Suprapubic skin (tissue), 4 donors: ENCODE results near the gene CHRNB1. TPM values are rescaled to one million over a fixed set of nuclear protein-coding genes. Genes with fewer than 3 reads are reported as not detected.

Experiments
- DNase-seq, 2 donors: peaks; one replicate each; pipeline ENCODE4 v3.0.0-alpha.2; 2019; ENCODE audit warnings: low spot score in 2 of 2
- H3K27ac ChIP-seq: fragments of 200-600 bp; sonication (generic); one replicate; pipeline ENCODE4 v1.5.1; 2019
- H3K27me3 ChIP-seq: fragments of 200-600 bp; sonication (generic); one replicate; pipeline ENCODE4 v1.5.1; 2019
- H3K36me3 ChIP-seq: fragments of 200-600 bp; sonication (generic); one replicate; pipeline ENCODE4 v1.5.1; 2019
- H3K4me1 ChIP-seq: fragments of 200-600 bp; sonication (generic); one replicate; pipeline ENCODE4 v1.5.1; 2019
- H3K4me3 ChIP-seq: fragments of 200-600 bp; sonication (generic); one replicate; pipeline ENCODE4 v1.5.1; 2019; ENCODE audit warnings: mild to moderate bottlenecking
- H3K9me3 ChIP-seq: fragments of 200-600 bp; sonication (generic); one replicate; pipeline ENCODE4 v1.5.1; 2019
- CTCF ChIP-seq, 2 donors: fragments of 200-600 bp in 1 of 2; fragments of 450-650 bp in 1 of 2; sonication (generic) in 1 of 2; IDR thresholded peaks; one replicate each; pipeline ENCODE4 v1.5.1; 2016 to 2019; ENCODE audit warnings: antibody characterized with exemption in 2 of 2, mild to moderate bottlenecking in 1 of 2, moderate library complexity in 1 of 2
- EP300 ChIP-seq: sonication (generic); formaldehyde crosslinking; IDR thresholded peaks from one replicate; pipeline ENCODE4 v1.6.1; 2017; ENCODE audit warnings: antibody characterized with exemption
- POLR2A ChIP-seq, 2 donors: fragments of 450-650 bp; IDR thresholded peaks; one replicate each; pipeline ENCODE4 v1.6.1; 2017; ENCODE audit warnings: antibody characterized with exemption in 2 of 2, mild to moderate bottlenecking in 2 of 2, moderate library complexity in 2 of 2
- POLR2AphosphoS5 ChIP-seq, 3 donors: sonication (generic); formaldehyde crosslinking; IDR thresholded peaks; one replicate each; pipeline ENCODE4 v1.6.1; 2017; ENCODE audit warnings: antibody characterized with exemption in 3 of 3
- WGBS: methylation state at CpG from one replicate; pipeline ENCODE4 v1.1.5; 2018; 5-methylcytosine and 5-hydroxymethylcytosine counted together
- total RNA-seq, 4 donors: library from RNA; depleted of rRNA; stranded (reverse); fragments of >200 nt; gene quantifications; one replicate each; pipeline ENCODE4 v1.1.0, GENCODE V29; 2016

The CHRNB1 gene
- total RNA-seq, 4 donors from 2014 or later, result 7.3 to 11.3 (median 9.7) TPM

DNA sequence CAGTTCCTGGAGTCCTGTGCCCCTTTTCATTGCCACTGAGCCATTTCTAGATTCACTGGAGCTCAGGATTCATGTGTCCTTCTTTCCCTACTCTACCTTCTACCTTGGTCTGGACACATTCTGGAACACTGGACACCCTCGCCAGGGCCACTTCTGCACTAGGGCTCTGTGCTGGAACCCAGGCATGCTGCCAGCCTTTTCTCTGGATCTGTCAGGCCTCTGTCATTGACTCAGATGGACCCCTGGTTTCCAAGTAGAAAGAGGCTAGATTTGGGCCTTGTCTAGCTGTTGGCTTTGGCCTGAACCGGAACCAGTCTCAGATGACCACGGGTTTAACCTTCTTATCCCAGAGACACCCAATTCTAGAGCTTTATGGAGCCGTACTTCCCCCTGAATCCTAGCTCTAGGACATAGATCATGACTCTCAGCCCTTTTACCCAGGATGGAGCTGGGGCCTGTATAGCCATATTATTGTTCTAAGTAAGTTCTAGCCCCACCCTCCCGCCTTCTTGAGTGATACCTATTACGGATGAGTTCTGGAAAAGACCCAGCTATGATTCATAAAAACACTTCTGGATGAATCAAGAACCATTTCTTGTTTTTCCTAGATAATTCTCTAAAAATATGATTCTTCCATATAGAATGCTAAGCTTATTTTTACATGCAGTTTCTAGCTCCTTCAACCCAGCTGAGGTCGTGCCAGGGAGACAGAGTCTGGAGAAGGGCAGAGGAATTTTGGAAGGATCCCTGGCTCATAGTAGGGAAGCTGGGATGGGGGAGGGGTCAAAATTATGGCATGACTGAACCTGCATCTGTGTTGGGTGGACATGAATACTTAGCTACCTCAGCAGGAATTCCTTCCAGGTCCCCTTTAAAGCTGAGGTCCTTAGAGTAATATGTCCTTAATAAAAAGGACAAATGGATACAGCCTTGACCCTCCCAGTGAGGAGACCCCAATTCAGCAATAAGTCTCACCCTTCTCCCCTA lies 1.1 kb upstream of the CHRNB1 start:
- Histone ChIP-seq H3K36me3 (no peaks in the 10 kb centered on the region), H3K4me3 (no peak overlapping the region), H3K27ac (no peak overlapping the region), H3K9me3 (no peaks in the 10 kb centered on the region), H3K4me1 (peaks cover 55% of the 10 kb centered on the region), H3K27me3 (peaks cover 32% of the 10 kb centered on the region)
- WGBS, result 79% methylated on average over 7 of the region's 7 CpGs
- TF ChIP-seq POLR2A (IDR thresholded peaks at IDR 0.05), result no peak
- DNase-seq, result no peak

- peaks cover 37% of the 10 kb centered on the region for H3K4me1 ChIP-seq
- H3K36me3 ChIP-seq, result no peaks in the 10 kb centered on the region
- TF ChIP-seq POLR2A (IDR thresholded peaks at IDR 0.05), result no peak
- no peak for TF ChIP-seq CTCF (IDR thresholded peaks at IDR 0.05)
- TF ChIP-seq EP300, result no peak
- TF ChIP-seq POLR2AphosphoS5 (IDR thresholded peaks at IDR 0.05), result no peak
- peaks cover 23% of the 10 kb centered on the region for H3K27me3 ChIP-seq
- H3K4me3 ChIP-seq, result peak overlapping the region; percentile 44
- H3K27ac ChIP-seq, result no peak overlapping the region
- WGBS, result 14% methylated on average over 16 of the region's 16 CpGs
- H3K9me3 ChIP-seq, result no peaks in the 10 kb centered on the region
- DNase-seq, result no peak
These were observed 733 bp downstream of the CHRNB1 start for GRCh38 chr17:7445619-7445968.

GRCh38 chr17:7448461-7448860 lies 3.6 kb downstream of the CHRNB1 start:
- peaks cover 22% of the 10 kb centered on the region for H3K27me3 ChIP-seq
- TF ChIP-seq POLR2A (IDR thresholded peaks at IDR 0.05) (no peak), EP300 (no peak), CTCF (IDR thresholded peaks at IDR 0.05) (no peak), POLR2AphosphoS5 (IDR thresholded peaks at IDR 0.05) (no peak)

DNA sequence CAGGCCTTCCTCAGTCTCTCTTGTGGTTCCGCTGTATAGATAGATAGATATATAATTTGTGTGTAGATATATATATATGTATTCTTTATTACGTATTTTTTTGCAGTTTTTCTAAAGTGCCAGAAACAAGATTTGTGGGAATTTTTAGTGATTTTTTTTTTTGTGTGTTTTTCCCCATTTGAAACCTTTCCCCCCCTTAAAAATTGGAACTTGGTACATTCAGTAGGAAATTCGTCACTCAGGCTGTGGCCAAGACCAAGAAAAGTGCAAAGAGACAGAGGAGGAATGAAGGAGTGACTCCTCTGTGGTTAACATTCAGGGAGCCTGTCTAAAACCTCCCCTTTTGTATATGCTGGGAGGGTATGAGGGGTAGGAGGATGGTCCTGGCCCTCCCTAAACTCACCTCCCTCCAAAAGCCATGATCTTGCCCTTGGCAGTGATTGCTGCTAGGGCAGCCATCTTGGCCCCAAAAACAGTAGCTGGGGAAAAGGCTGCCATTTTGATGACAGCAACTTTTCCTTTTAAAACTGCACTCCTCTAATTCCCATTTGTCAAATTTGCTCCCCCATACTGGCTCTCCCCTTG lies 15.2 kb downstream of the CHRNB1 start:
- TF ChIP-seq POLR2A (IDR thresholded peaks at IDR 0.05), result no peak
- no peak for TF ChIP-seq CTCF (IDR thresholded peaks at IDR 0.05)
- TF ChIP-seq POLR2AphosphoS5 (IDR thresholded peaks at IDR 0.05), result no peak
- TF ChIP-seq EP300, result no peak
- H3K9me3 ChIP-seq, result no peaks in the 10 kb centered on the region
- H3K4me1 ChIP-seq, result peaks cover 25% of the 10 kb centered on the region
- H3K27ac ChIP-seq, result peak overlapping the region; percentile 20
- WGBS, result 73% methylated on average over 3 of the region's 3 CpGs
- H3K36me3 ChIP-seq, result peaks cover 18% of the 10 kb centered on the region
- H3K4me3 ChIP-seq, result no peak overlapping the region
- no peak for DNase-seq
- H3K27me3 ChIP-seq, result no peaks in the 10 kb centered on the region

More at GRCh38 chr17:7448461-7448860, 3.6 kb downstream of the CHRNB1 start:
- DNase-seq, result no peak
- no peaks in the 10 kb centered on the region for H3K36me3 ChIP-seq
- H3K9me3 ChIP-seq, result no peaks in the 10 kb centered on the region
- H3K27ac ChIP-seq, result no peak overlapping the region
- H3K4me1 ChIP-seq, result peaks cover 32% of the 10 kb centered on the region
- WGBS, result 84% methylated on average over 7 of the region's 7 CpGs
- no peak overlapping the region for H3K4me3 ChIP-seq

- no peak for DNase-seq
- Histone ChIP-seq H3K9me3 (no peaks in the 10 kb centered on the region), H3K27ac (no peak overlapping the region), H3K4me3 (no peak overlapping the region), H3K4me1 (peaks cover 26% of the 10 kb centered on the region), H3K36me3 (peaks cover 26% of the 10 kb centered on the region), H3K27me3 (no peaks in the 10 kb centered on the region)
- 90% methylated on average over 7 of the region's 7 CpGs for WGBS
- no peak for TF ChIP-seq POLR2AphosphoS5 (IDR thresholded peaks at IDR 0.05)
These were observed 16.2 kb downstream of the CHRNB1 start for GRCh38 chr17:7460850-7461660.
